Esophagus squamous epithelium (tissue), 5 donors: ENCODE results near the gene CDH13. TPM values are rescaled to one million over a fixed set of nuclear protein-coding genes. Genes with fewer than 3 reads are reported as not detected.

ENCODE experiments used
- DNase-seq: peaks from one replicate; lab custom pipeline; 2025; lab: John Stamatoyannopoulos, UW
- H3K27ac ChIP-seq, 4 donors: fragments of 200-600 bp; sonication (generic); one replicate each; pipeline ENCODE4 v1.5.1; 2016 to 2019; ENCODE audit warnings: mild to moderate bottlenecking in 1 of 4
- H3K27me3 ChIP-seq, 4 donors: fragments of 200-600 bp; sonication (generic); 1 replicate in 3 of 4; 2 replicates in 1 of 4; pipeline versions ENCODE4 v1.5.1 to v1.6.0; 2017 to 2021; ENCODE audit warnings: antibody characterized with exemption in 1 of 4
- H3K36me3 ChIP-seq, 3 donors: fragments of 200-600 bp; sonication (generic); one replicate each; pipeline ENCODE4 v1.5.1; 2016 to 2019
- H3K4me1 ChIP-seq, 3 donors: fragments of 200-600 bp; sonication (generic); one replicate each; pipeline ENCODE4 v1.5.1; 2017 to 2019
- H3K4me3 ChIP-seq, 4 donors: fragments of 200-600 bp; sonication (generic); 1 replicate in 3 of 4; 2 replicates in 1 of 4; pipeline ENCODE4 v1.5.1; 2016 to 2019; ENCODE audit warnings: mild to moderate bottlenecking in 2 of 4, moderate library complexity in 1 of 4
- H3K9me3 ChIP-seq, 3 donors: fragments of 200-600 bp; sonication (generic); one replicate each; pipeline ENCODE4 v1.5.1; 2016 to 2019
- POLR2A ChIP-seq, 4 donors: fragments of 450-650 bp; IDR thresholded peaks; one replicate each; pipeline ENCODE4 v1.6.1; 2017; ENCODE audit warnings: antibody characterized with exemption in 4 of 4, mild to moderate bottlenecking in 4 of 4, moderate library complexity in 3 of 4
- WGBS, 2 donors: methylation state at CpG; one replicate each; pipeline ENCODE4 v1.1.5; 2018; 5-methylcytosine and 5-hydroxymethylcytosine counted together
- intact Hi-C: fragments of 100-400 bp; cut with DNase I; formaldehyde crosslinking; loops from one replicate; pipeline ENCODE4 v1.15.0; 2022
- total RNA-seq, 4 donors: library from RNA; depleted of rRNA; stranded (reverse); fragments of >200 nt; gene quantifications; one replicate each; pipeline ENCODE4 v1.1.0, GENCODE V29; 2016
- TF ChIP-seq, protein P1 (sequence below), 6 experiments: fragments of 450-650 bp in 4 of 6; fragments of 200-600 bp in 2 of 6; sonication (generic) in 2 of 6; IDR thresholded peaks; one replicate each; pipeline ENCODE4 v1.5.1; 2016 to 2019; ENCODE audit warnings: antibody characterized with exemption in 6 of 6, mild to moderate bottlenecking in 4 of 6, moderate library complexity in 4 of 6
- donor health status: DM: yes; HTN: yes; CAD: no.

Gene CDH13
- total RNA-seq, 4 donors from 2014 or later = 6.9 to 31.9 (median 21.1) TPM

DNA sequence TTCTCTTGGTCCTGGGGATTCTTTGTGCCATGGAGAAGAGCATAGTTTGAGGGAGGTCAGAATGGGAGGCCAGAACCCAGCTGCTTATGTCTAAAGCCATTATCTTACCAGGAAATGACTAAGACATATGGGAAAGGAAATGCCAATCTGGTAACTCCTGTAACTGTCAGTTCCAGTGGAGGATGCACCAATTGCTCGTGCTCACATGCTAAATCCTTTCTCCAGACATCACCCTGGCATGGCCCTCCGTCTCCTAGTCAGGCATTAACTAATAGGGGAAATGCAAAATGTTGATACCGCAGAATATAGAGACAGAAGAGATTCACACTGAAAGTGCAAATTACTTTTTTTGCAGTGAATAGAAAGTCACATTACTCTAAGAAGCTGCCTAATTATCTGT is 925.5 kb downstream of the CDH13 start:
- DNase-seq = no peak
- Histone ChIP-seq H3K27me3 (no peaks in the 10 kb centered on the region), H3K9me3 (no peaks in the 10 kb centered on the region), H3K36me3 (no peaks in the 10 kb centered on the region), H3K4me1 (no peaks in the 10 kb centered on the region), H3K27ac (no peak overlapping the region), H3K4me3 (no peak overlapping the region)
- intact Hi-C loops = no loop called here
- 73 to 78% methylated on average over 3 of the region's 3 CpGs for WGBS, 2 donors
- no peak for TF ChIP-seq POLR2A (IDR thresholded peaks at IDR 0.05)
- TF ChIP-seq, protein P1, sequence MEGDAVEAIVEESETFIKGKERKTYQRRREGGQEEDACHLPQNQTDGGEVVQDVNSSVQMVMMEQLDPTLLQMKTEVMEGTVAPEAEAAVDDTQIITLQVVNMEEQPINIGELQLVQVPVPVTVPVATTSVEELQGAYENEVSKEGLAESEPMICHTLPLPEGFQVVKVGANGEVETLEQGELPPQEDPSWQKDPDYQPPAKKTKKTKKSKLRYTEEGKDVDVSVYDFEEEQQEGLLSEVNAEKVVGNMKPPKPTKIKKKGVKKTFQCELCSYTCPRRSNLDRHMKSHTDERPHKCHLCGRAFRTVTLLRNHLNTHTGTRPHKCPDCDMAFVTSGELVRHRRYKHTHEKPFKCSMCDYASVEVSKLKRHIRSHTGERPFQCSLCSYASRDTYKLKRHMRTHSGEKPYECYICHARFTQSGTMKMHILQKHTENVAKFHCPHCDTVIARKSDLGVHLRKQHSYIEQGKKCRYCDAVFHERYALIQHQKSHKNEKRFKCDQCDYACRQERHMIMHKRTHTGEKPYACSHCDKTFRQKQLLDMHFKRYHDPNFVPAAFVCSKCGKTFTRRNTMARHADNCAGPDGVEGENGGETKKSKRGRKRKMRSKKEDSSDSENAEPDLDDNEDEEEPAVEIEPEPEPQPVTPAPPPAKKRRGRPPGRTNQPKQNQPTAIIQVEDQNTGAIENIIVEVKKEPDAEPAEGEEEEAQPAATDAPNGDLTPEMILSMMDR (IDR thresholded peaks at IDR 0.05) = no peak

DNA sequence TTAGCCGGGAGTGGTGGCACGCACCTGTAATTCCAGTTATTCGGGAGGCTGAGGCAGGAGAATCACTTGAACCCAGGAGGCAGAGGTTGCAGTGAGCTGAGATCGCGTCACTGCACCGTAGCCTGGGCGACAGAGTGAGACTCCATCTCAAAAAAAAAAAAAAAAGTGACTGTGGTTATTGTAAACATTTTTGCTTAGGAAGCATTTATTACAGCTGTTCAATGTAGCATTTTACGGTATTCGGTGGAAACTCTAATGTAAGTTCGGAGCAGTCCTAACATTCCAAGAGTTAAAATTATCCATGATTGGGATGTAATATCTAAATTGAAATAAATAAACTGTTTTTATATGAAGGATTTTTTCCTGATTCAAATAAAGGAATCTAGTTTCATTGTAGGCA is 926.2 kb downstream of the CDH13 start:
- Histone ChIP-seq H3K9me3 (no peaks in the 10 kb centered on the region), H3K4me3 (no peak overlapping the region), H3K27me3 (no peaks in the 10 kb centered on the region), H3K27ac (no peak overlapping the region), H3K4me1 (no peaks in the 10 kb centered on the region), H3K36me3 (no peaks in the 10 kb centered on the region)
- DNase-seq = no peak
- no peak for TF ChIP-seq POLR2A (IDR thresholded peaks at IDR 0.05)
- TF ChIP-seq, protein P1 (IDR thresholded peaks at IDR 0.05) = no peak
- intact Hi-C loops = no loop called here
- WGBS, 2 donors = 82 to 84% methylated on average over 10 of the region's 10 CpGs

DNA sequence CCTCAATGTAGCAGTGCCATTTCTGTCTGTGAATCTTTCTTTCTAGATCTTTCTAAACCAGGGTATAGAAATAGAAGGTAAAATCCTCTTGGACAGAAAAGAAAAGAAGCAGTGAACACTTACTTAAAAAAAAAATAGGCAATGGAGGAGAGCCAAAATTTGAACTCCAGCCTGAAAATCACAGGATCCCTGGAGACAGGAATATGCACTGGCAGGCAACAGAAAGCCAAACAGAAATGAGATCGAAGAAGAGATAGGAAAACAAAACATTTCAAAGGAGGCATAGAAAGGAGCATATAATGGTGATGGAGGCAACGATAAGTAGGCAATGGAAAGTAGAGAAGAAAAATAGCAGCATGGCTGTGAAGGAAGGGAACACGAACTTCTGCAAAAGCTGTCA is 927.3 kb downstream of the CDH13 start:
- H3K27ac ChIP-seq = no peak overlapping the region
- intact Hi-C loops = no loop called here
- H3K36me3 ChIP-seq = no peaks in the 10 kb centered on the region
- H3K4me3 ChIP-seq = no peak overlapping the region
- TF ChIP-seq, protein P1 (IDR thresholded peaks at IDR 0.05) = no peak
- DNase-seq = no peak
- no peaks in the 10 kb centered on the region for H3K4me1 ChIP-seq
- no peaks in the 10 kb centered on the region for H3K27me3 ChIP-seq
- no peaks in the 10 kb centered on the region for H3K9me3 ChIP-seq
- WGBS, 2 donors = 41 to 54% methylated on average over 3 of the region's 3 CpGs

DNA sequence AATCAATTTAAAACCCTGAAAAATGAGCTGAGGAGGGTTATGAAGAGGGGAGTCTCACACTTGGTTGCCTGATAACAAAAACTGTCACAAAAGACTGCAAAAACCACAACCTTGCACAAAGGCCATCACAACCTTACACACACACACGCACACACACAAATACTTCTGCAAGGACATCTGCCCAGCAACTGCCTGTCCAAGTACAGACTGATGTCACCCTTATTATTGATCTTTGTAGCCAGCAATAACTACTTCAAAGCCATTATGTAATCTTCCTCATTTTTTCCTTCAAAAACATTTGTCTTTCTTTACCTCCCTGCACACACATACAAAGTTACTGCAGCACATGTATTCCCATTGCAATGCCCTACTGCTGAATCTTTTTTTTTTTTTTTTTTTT is 927.8 kb downstream of the CDH13 start:
- Histone ChIP-seq H3K27ac (no peak overlapping the region), H3K4me3 (no peak overlapping the region), H3K4me1 (no peaks in the 10 kb centered on the region), H3K36me3 (no peaks in the 10 kb centered on the region), H3K27me3 (no peaks in the 10 kb centered on the region), H3K9me3 (no peaks in the 10 kb centered on the region)
- TF ChIP-seq, protein P1 (IDR thresholded peaks at IDR 0.05) = no peak
- TF ChIP-seq POLR2A (IDR thresholded peaks at IDR 0.05) = no peak
- no peak for DNase-seq
- WGBS, 2 donors = 79 to 100% methylated on average over 1 of the region's 1 CpG
- intact Hi-C loops = no loop called here

DNA sequence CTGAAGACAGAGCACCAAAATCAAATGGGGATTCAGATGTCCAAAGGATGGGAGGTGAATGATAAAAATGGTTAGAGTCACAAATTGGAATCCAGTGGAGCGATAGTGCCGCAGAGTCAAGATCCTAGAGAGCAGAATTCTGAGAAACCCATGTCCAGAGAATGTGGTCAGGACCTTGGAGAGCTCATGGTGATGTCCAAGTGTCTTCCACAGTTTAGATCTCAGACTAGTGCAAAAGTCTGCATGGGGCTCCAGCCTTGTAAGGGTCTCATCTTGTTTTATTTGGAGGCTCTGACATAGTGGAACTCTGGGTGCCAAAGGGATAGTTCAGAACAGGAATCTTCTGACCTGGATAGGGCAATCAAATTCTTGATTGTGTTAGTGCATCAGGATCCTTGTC is 935.1 kb downstream of the CDH13 start:
- H3K27me3 ChIP-seq = no peaks in the 10 kb centered on the region
- DNase-seq = no peak
- no peak overlapping the region for H3K27ac ChIP-seq
- no peaks in the 10 kb centered on the region for H3K4me1 ChIP-seq
- no peaks in the 10 kb centered on the region for H3K9me3 ChIP-seq
- 80 to 85% methylated on average over 2 of the region's 2 CpGs for WGBS, 2 donors
- intact Hi-C loops = no loop called here
- no peak for TF ChIP-seq POLR2A (IDR thresholded peaks at IDR 0.05)
- TF ChIP-seq, protein P1 (IDR thresholded peaks at IDR 0.05) = no peak
- no peak overlapping the region for H3K4me3 ChIP-seq
- H3K36me3 ChIP-seq = no peaks in the 10 kb centered on the region
